Duodenal mucosa (tissue), 2 donors: Measurements from ENCODE around the gene SLTM.

Source experiments
- H3K27ac ChIP-seq: one replicate; pipeline ENCODE4 v1.7.0; 2013; ENCODE audit warnings: low read depth, low read length
- H3K27me3 ChIP-seq, 2 donors: one replicate each; pipeline ENCODE4 v1.7.0; 2013; ENCODE audit warnings: low read length in 2 of 2, control low read depth in 1 of 2; ENCODE audit not compliant: insufficient read depth in 2 of 2, control insufficient read depth in 1 of 2
- H3K36me3 ChIP-seq, 2 donors: one replicate each; pipeline ENCODE4 v1.7.0; 2013; ENCODE audit warnings: low read length in 2 of 2, control low read depth in 1 of 2; ENCODE audit not compliant: insufficient read depth in 2 of 2, control insufficient read depth in 1 of 2
- H3K4me1 ChIP-seq, 2 donors: one replicate each; pipeline ENCODE4 v1.7.0; 2013; ENCODE audit warnings: low read length in 2 of 2, control low read depth in 1 of 2; ENCODE audit not compliant: insufficient read depth in 2 of 2, control insufficient read depth in 1 of 2
- H3K4me3 ChIP-seq, 2 donors: one replicate each; pipeline ENCODE4 v1.7.0; 2013; ENCODE audit warnings: low read length in 2 of 2, low read depth in 1 of 2
- H3K9ac ChIP-seq, 2 donors: one replicate each; pipeline ENCODE4 v1.7.0; 2013; ENCODE audit warnings: low read length in 2 of 2, low read depth in 1 of 2
- H3K9me3 ChIP-seq, 2 donors: one replicate each; pipeline ENCODE4 v1.7.0; 2013; ENCODE audit warnings: low read length in 2 of 2, control low read depth in 1 of 2; ENCODE audit not compliant: control insufficient read depth in 1 of 2

SLTM gene

GRCh38 chr15:58880320-58880719 is 53.2 kb downstream of the SLTM start:
- H3K36me3 ChIP-seq: peaks cover 37 to 69% of the 10 kb centered on the region in 2 donors
- H3K27me3 ChIP-seq: no peaks in the 10 kb centered on the region
- no peaks in the 10 kb centered on the region for H3K9me3 ChIP-seq
- H3K27ac ChIP-seq: no peak overlapping the region
- H3K4me3 ChIP-seq: no peak overlapping the region
- H3K9ac ChIP-seq: no peak overlapping the region
- H3K4me1 ChIP-seq: peaks cover 5 to 7% of the 10 kb centered on the region in 2 donors

DNA sequence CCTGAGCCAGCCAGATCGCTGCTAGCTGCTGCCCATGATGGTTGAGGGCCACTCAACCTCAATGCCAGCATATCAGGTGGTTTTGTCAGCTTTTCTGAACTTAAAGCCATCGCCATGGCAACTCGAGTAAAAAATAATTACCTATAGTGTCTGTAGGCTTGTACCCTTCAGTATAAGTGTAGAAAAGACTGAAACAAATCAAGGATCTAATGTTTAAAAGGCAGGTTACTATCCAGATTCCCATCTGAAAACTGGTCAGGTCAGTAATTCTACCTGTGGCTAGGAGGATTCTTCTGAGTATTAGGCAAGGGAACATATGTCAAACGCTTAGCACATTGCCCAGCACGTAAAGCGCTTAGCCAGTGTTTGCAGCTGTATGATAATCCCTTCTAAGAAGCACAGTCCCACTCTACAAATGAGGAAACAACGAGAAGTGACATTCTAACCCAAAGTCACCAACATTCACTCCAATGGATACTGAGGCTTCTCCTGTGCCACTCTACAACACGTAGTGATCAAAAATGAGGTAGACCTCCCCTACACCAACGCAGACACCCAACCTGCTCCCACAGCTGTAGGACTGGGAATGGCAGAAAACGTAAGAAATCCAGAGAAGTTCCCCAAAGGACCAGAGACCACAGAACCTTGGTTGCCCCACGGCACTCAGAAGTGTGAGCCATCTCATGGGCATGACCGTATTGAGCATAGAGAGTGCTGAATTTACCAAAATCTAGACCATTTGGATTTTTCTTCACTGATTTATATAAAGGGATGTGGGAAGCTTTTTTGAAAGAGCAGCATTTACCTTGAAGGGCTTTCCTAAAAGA is 55.3 kb downstream of the SLTM start:
- peaks cover 5 to 7% of the 10 kb centered on the region in 2 donors for H3K4me1 ChIP-seq
- H3K9me3 ChIP-seq: no peaks in the 10 kb centered on the region
- H3K4me3 ChIP-seq: no peak overlapping the region
- no peak overlapping the region for H3K27ac ChIP-seq
- peaks cover 28 to 51% of the 10 kb centered on the region in 2 donors for H3K36me3 ChIP-seq
- no peak overlapping the region for H3K9ac ChIP-seq
- H3K27me3 ChIP-seq: no peaks in the 10 kb centered on the region

DNA sequence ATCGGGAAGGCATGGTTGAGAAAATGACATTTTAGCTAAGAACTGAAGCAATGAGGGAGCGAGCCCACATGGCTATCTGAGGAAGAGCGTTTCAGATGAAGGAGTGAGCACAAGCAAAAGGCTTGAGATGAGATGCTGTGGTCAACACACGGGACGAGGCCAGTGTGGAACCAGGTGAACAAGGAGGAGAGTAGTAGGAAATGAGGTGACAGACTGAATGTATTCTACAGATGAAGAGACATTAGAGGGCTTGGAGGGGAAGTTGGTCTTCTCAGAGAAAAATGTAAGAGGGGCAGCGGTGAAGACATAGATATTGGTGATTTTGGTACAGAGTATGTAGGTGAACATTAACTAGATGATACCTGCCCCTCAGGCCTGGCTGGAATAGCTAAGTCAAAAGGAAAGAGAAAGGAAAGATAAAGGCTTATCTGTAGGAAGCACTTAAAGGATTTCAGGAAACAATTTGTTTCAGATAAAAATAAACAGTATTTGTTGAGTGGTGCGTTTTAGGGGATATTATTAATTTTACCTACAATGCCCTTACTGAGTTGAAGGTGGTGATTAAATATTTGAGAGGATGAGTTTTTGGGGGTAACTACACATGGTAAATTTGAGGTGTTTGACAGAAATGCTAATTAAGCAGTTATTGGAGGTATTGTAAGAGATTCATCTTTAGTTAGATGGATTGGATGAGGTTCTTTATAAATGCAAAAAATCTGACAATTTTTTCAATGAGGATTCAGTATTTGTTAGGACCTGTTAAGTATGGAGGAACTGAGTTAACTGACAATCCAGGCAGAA is 57.0 kb downstream of the SLTM start:
- no peaks in the 10 kb centered on the region for H3K27me3 ChIP-seq
- peaks cover 20 to 38% of the 10 kb centered on the region in 2 donors for H3K36me3 ChIP-seq
- H3K9ac ChIP-seq: no peak overlapping the region
- H3K27ac ChIP-seq: no peak overlapping the region
- H3K9me3 ChIP-seq: no peaks in the 10 kb centered on the region
- H3K4me1 ChIP-seq: peaks cover 5 to 7% of the 10 kb centered on the region in 2 donors
- no peak overlapping the region for H3K4me3 ChIP-seq

DNA sequence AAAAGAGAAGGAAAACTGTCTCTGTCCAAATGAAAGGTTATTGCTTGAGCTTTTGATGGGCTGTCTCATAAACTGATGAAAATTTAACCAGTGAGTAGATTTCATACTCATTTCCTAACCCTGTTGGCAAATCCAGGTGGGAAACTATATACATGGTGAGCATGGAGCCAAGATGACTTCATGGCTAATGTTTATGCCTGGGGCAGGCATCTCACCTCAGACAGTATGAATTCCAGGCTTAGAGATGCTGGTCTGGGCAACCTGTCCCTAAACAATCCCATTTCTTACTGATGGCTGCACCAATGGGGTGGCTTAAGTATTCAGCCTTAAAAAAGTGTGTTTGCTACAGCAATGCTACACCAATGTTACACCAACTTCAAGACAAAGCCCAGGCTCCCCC is 58.1 kb downstream of the SLTM start:
- Histone ChIP-seq H3K36me3 (peaks cover 20 to 26% of the 10 kb centered on the region in 2 donors), H3K27ac (no peak overlapping the region), H3K4me1 (peaks cover 5 to 7% of the 10 kb centered on the region in 2 donors), H3K9me3 (no peaks in the 10 kb centered on the region), H3K9ac (no peak overlapping the region), H3K27me3 (no peaks in the 10 kb centered on the region), H3K4me3 (no peak overlapping the region)

GRCh38 chr15:58873267-58873666 is 60.2 kb downstream of the SLTM start:
- H3K27ac ChIP-seq: no peak overlapping the region
- peaks cover 3 to 5% of the 10 kb centered on the region in 2 donors for H3K36me3 ChIP-seq
- no peaks in the 10 kb centered on the region for H3K9me3 ChIP-seq
- no peak overlapping the region for H3K4me3 ChIP-seq
- peaks cover 5 to 7% of the 10 kb centered on the region in 2 donors for H3K4me1 ChIP-seq
- no peaks in the 10 kb centered on the region for H3K27me3 ChIP-seq
- H3K9ac ChIP-seq: no peak overlapping the region

DNA sequence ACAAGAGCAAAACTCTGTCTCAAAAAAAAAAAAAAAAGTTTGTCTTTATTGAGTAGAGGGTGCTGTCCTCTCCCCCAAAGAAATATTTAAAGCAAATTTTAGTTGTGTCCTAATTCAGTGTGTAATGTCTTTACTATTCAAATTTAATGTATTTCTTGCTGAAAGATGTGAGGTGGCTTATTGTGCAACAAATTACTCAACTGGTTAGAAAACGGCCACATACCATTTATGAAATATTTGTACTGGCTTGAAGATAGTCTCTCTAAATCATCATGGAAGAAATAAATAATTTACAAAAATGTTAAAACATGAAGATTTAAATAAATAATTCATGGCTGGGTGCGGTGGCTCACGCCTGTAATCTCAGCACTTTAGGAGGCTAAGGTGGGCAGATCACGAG is 63.0 kb downstream of the SLTM start:
- Histone ChIP-seq H3K4me1 (no peaks in the 10 kb centered on the region), H3K36me3 (no peaks in the 10 kb centered on the region), H3K4me3 (no peak overlapping the region), H3K27ac (no peak overlapping the region), H3K27me3 (no peaks in the 10 kb centered on the region), H3K9ac (no peak overlapping the region), H3K9me3 (no peaks in the 10 kb centered on the region)

DNA sequence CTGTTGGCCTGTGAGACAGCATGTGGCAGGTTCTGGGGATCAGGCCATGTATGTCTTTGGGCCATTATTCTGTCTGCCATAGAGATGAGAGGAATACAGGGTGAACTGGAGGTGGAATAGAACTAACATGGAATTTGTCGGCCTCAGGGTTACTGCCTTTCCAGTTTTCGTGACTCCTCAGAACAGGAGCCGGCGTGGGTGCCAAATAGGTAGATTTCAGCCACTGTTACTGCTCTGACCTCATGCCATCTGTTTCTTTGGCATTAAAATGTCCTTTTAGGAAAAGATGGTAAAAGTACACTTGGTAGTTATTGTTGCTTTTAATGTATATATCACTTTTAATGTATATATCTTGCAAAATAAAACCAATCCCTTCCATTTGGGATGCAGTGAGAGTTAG is 65.6 kb downstream of the SLTM start:
- no peaks in the 10 kb centered on the region for H3K36me3 ChIP-seq

GRCh38 chr15:58865425-58865880 is 68.0 kb downstream of the SLTM start:
- Histone ChIP-seq H3K4me1 (no peaks in the 10 kb centered on the region), H3K27ac (peak overlapping the region; percentile 50), H3K27me3 (no peaks in the 10 kb centered on the region), H3K9ac (peak overlapping the region; percentile 79 to 81), H3K9me3 (no peaks in the 10 kb centered on the region), H3K4me3 (peak overlapping the region; percentile 80 to 82), H3K36me3 (no peaks in the 10 kb centered on the region)

More for the DNA sequence above, 65.6 kb downstream of the SLTM start:
- no peaks in the 10 kb centered on the region for H3K9me3 ChIP-seq
- H3K4me3 ChIP-seq: no peak overlapping the region
- H3K27ac ChIP-seq: no peak overlapping the region
- no peaks in the 10 kb centered on the region for H3K27me3 ChIP-seq
- no peaks in the 10 kb centered on the region for H3K4me1 ChIP-seq
- no peak overlapping the region for H3K9ac ChIP-seq

- Histone ChIP-seq H3K36me3 (no peaks in the 10 kb centered on the region), H3K4me1 (no peaks in the 10 kb centered on the region), H3K27ac (peak overlapping the region; percentile 50), H3K4me3 (peak overlapping the region; percentile 80 to 82), H3K9ac (peak overlapping the region; percentile 79 to 81), H3K27me3 (no peaks in the 10 kb centered on the region), H3K9me3 (no peaks in the 10 kb centered on the region)
Measured at GRCh38 chr15:58864602-58865424, 68.7 kb downstream of the SLTM start.
